ELF-1 (cell line): ENCODE results near the gene MRPL54.
A peak's percentile ranks its signal among the peaks of the same experiment; 100 is the strongest.

Experiments used
- DNase-seq: peaks from one replicate; pipeline ENCODE4 v3.0.0-alpha.2; 2016; ENCODE audit warnings: low read depth, low spot score

Gene MRPL54

DNA sequence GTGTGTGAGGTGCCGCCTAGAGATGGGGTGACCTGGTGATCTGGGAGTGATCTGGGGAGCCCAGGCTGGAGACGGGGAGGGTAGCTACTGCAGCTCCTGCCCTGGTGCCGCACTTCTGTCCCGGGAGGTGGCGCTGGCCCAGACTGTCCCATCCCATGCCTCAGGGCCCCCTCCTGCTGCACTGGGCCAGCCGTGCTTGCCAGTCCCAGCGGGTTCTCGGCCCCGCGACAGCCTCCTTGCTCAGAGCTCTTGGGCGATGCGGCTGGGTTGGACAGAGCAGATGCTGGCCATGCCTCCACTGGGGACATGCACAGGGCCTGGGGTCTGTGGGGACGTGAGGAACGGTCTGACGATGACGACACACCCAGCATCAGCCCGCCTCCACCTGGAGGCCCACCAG, 7.0 kb downstream of the MRPL54 start:
- DNase-seq, result peak; percentile 25

DNA sequence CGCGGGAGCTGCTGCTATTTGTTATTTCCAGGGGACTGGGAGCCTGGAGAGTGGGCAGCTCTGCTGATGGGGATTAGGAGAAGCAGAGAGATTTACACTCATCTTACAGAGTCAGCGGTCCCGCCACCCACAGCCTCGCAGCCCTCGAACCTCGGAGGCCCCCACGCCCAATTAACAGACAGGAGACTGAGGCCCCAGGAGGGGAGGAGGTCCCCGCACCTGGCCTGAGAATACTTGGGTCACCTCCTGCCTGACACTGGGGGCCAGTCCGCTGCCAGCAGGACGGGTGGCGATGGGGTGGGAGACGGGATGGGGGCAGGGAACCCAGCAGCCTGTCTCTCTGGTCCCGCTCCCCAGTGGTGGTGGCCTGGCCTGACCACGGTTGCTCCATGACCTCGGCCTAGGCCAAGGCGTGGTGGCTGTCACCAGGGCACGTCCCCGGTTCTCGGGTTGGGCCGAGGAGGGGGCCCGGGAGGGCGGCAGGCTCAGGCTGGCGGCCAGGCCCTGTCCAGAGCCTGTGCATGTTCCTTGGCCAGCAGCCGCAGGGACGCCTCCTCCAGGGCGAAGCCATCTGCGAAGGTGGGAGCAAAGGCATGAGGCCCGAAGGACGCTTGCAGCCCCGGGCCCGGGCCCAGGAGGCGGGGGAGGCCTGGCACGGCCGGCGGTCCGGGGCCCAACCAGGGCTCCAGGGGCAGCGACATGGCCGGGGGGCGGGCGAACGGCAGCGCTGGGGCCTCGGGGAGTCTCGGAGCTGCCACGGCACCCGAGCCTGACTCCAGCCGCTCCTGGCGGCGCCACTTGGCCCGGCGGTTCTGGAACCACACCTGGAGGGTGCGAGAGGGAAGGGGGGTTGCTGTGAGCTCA, 7.9 kb downstream of the MRPL54 start:
- DNase-seq, result no peak

DNA sequence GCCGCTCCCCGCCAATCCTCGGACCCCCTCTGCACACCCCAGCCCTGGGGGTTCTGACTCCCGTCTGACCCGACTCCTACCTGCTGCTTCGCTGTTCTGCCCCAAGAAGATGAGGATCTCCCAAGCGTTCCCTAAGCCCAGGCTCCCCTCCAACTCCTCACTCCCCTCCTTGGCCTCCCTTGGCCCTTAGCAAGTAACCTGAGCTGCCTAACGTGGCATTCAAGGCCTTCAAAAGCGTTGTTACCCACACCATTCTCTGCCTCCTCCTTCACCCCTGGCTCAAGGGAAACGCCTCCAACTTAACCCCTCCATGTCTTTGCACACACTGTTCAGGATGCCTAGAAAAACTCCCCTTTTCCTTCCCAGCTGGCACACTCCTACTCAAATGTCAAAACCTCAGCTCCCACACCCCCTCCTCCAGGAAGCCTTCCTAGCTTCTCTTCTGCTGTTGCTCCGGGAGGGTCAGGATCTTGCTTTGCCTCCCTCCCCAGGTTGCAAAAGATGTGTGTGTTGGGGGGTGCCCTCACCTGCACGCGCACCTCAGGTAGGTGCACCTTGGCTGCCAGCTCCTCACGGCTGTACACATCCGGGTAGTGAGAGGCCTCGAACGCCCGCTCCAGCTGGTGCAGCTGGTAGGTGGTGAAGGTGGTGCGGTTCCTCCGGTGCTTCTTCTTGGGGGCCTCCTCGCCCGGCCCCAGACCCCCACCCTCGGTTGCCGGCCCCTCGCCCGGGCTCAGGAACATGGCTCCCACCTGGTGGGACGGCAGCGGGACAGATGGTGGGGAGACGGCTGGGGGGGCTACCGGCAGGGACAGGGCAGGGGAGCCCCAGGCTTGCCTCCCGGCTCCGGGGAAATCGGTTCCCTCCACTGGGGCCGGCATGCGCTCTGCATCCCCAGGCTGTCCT, 8.8 kb downstream of the MRPL54 start:
- DNase-seq, result no peak

DNA sequence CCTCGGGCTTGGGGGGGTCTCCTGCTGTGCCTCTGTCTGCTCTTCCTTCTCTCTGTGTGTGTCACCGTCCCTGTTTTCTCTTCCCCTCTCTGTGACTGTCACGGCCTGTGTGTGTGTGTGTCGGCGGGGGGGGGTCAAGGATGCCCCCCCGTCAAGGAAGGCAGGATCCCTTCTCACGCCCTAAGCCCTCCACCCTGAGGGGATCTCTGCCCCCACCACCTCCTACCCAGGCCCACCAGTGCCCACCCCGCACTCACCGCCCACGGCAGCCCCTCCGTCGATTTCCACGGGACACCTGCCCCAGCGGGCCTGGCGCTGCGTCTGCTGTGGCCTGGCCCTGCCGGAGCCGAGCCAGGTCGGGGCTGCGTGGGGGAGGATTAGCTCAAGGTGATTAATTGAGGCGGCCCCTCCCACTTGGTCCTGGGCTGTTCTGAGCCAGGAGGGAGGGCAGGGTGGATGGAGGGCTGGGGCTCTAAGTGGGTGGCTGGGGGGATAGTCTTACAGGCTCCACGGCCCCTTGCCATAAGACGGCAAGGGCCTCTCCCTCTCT, 9.5 kb downstream of the MRPL54 start, which contains the start of gene RAX2:
Gene RAX2, minus strand, starts transcription at position 323 of the 550 bp plus-strand sequence. CDS start 486 bp downstream, outside the sequence.
- DNase-seq, result no peak

DNA sequence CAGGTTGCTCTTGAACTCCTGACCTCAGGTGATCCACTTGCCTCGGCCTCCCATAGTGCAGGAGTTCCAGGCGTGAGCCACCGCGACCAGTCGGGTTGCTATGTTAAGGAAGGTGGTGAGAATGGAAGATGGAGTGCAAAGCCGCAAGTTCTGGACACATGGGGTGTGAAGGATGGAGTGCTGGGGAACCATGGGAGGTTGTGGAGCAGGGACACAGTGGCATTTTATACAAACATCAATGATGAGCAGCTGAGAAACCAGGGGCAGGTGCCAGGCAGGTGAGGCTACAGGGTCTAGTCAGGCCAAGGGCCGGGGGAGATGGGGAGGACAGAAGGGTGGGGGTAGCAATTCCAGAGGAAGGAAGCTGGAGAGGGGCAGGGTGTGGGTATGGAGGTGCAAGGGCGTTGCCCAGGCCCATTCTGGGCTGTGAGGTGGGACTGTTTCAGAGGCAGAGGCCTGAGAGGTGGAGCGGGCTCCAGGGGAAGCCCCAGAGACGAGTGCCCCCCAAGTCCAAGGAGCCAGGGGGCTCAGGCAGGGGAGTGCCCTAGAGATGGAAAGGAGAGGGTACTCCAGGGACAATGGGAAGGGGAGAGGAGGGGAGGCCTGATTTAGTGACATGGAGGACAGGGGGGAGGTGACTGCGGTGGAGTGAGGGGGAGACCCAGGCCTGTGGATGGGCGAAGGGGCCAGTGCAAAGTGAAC, 11.5 kb downstream of the MRPL54 start:
- no peak for DNase-seq

DNA sequence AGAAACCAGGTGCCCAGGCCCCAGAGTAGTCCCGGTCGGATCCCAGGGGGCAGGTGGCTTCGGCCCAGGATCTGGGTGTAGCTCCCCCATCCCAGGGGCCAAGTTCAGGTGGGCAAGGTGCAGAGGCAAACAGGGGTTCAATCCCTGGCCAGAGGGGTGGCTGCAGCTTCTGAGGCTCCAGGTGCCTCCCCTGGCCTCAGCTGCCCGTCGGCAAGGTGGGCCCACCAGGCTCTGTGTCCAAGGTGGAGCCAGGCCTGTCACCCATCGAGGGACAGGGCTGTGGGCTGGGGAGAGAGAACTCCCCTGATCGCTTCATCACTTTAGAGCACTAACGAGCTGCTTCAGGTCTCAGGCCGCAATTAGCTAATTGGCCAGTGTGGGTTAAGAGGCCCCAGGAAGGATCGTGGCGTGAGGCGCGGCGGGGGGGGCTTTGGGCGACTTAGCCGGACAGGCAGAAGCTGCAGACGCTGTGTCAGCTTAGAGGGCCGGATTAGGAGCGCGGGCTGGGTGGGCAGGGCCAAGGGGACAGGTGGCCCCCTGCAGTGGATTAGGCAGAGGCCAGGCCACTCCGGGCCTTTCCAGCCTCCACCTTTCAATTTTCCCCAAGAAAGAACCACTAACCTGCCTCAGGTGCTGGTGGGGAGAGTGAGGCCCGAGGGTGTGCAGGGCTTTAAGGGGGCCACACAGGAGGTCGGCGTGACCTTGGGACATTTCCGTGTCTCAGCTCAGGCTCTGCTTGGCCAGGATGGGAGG, 12.3 kb downstream of the MRPL54 start:
- DNase-seq, result no peak

DNA sequence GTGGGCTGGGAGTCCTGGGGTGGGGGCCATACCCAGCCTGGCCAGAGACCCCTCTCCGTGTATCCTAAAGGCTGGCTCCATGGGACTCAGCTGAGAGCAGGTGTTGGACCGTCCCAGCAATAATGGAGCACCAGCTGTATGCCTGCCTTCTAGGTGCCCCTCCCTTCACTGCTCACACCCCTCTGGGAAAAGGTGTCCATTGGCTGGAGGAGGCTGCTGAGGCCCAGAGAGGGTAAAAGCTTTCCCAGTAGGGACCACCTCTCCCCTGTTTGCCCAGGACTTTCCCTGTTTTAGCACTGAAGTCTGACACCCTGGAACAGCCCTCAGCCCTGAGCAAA, 12.9 kb downstream of the MRPL54 start:
- no peak for DNase-seq

DNA sequence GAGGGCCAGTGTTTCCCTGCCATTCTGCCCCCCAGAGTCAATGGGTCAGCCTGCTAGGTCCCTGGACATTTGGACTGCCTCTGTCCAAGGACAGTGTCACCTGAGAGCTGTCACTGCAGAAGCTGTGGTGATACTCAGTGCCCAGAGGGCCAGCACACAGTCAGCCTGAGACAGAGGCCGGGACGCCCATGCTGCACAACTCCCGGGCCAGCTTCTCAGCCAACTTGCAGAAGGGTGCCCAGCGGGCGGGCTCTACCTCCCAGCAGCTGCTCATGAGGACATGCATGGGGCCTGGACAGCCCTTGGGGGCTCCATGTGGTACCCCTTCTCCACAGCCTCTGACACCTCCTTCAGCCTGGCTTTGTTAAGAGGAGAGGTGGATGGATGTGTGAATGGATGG, 13.3 kb downstream of the MRPL54 start:
- no peak for DNase-seq

DNA sequence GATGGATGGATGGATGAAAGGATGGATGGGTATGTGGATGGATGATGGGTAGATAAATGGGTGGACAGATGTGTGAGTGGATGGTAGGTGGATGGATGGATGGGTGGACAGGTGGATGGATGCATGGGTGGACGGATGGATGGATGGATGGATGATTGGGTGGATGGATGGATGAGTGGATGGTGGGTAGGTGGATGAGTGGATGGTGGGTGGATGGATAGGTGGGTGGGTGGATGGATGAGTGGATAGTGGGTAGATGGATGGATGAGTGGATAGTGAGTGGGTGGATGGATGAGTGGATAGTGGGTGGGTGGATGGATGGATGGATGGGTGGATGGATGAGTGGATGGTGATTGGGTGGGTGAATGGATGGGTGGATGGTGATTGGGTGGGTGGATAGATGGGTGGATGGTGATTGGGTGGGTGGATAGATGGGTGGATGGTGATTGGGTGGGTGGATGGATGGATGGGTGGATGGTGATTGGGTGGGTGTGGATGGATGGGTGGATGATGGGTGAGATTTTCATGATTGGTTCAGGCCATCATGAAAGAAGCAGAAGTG, 14.1 kb downstream of the MRPL54 start:
- no peak for DNase-seq

DNA sequence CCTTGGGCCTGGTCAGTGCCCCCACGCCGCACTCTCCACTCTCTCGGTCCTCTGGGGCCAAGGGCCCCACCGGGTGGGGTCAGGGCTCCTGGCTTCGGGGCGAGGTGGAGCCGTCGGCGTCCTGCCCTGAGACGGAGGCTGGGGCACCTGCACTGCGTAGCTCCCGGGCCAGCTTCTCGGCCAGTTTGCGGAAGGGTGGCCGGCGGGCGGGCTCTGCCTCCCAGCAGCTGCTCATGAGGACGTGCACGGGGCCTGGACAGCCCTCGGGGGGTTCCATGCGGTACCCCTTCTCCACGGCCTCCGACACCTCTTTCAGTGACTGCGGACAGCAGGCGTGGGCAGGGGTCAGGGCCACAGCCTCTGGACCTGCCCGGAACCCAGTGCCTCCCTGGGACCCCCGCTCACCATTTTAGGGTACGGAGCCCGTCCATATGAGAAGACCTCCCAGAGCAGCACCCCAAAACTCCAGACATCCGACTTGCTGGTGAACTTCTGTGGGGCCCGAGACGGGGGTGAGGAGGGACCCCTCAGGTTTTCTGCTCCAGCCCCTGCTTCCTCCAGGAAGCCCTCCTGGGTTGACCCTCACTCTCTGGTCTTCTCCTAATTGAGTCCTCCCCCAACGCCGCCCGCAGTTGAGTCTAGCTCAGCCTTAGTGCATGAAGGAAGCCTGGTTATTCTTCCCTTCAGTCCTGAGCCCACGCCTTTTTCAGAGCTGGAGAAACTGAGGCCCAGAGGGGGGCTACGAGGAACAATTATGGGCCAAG, 15.8 kb downstream of the MRPL54 start:
- DNase-seq, result no peak

DNA sequence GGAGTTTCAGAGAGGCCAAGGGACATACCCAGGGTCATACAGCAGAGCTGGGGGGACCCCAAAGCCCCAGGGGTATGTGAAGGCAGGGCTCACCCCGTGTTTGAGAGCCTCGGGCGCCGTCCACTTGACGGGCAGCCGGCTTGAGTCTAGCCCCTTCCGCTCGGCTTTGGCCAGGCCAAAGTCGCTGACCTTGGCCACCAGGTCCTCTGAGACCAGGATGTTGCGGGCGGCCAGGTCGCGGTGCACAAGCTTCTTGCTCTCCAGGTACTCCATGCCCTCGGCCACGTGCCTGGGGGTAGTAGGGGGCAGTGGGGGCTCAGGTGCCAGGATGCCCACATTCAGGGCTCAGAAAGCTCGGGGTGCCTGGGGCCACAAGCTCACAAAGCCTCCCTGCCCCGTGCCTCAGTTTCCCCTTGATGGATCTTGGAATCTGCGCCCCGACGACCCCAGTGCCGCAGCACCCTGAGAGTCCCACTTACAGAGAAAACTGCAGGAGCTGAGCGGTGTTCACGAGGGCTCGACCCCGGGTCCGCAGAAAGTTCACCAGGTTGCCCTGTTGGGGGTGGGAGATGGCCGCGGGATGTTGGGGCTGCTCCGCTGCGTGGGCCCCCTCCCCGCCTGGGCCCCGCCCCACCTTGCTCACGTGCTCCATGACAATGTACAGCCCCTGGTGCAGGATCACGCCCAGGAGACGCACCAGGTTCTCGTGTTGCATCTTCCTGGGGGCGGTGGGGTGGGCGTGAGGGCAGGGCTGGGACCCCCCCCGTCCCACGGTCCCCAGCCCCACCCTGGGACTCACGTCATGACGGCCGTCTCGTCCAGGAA, 16.6 kb downstream of the MRPL54 start:
- DNase-seq, result no peak

DNA sequence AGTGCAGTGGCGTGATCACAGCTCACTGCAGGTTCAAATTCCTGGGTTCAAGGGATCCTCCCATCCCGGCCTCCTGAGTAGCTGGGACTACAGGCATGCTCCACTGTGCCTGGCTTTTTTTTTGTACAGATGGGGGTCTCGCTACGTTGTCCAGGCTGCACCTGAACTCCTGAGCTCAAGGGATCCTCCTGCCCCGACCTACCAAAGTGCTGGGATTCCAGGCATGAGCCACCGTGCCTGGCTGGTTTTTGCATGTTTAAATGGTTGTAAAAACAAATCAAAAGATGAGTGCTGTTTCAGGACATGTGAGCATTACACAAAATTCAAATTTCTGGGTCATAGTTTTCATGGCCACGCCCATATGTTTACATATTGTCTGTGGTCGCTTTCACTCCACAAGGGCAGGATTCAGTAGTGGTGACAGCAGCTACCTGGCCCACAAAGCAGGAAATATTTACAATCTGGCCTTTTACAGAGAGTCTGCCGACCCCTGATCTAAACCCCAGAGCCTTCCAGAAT, 18.4 kb downstream of the MRPL54 start:
- no peak for DNase-seq

DNA sequence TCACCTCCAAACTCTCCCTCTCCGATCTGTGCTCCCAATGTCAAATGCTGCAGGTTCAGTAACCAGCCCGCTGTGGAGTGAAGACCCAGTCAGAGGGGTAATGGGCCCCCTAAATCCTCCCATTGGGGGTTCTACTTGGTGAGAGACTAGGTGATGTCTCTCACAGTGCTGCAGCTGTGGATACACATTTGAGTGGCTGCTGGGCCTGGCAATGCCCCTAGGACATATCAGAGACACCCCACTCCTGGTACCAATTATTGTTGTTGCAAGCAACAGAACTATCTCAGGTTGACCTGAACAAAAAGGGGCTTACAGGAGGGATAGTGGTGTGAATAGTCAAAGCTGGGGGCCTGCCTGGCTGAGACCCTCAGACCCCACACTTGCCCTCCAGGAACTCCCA, 19.1 kb downstream of the MRPL54 start:
- DNase-seq, result no peak

DNA sequence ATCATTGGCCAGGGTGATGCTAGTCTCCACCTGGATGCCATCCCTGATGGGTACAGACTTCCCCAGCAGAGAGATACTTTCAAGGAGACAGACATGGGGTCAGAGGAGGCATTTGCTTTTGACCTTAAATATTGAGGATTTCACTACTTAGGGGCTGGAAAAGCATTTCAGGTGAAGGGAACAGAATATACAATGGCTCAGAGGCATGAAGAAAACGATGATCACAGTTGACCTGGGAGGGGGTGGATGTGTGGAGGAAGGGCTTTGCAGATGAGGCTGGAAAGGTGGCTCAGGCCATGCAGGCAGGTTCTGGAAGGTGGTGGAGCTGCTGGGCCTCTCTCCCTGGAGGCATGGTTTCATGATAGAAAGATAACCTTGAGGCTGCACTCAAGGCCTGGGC, 19.8 kb downstream of the MRPL54 start:
- no peak for DNase-seq

DNA sequence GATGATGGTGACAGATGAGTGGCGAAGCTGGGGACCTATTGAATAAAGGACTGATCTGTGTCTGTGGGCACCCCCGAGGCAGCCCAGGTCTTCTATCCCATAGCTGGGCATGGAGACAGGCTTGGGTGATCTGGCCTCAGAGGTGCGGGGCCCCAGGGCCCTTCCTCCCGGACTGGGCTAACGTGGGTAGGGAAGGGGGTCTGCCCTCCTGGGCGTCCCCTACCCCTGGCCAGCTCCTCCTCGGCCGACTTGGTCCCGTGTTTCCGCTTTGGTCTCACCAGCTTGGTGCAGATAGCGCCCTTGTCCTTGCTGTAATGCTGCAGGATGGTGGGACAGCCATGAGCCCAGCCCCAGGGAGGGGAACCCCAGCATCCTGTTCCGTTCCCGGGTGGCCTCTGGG, 20.4 kb downstream of the MRPL54 start:
- no peak for DNase-seq

DNA sequence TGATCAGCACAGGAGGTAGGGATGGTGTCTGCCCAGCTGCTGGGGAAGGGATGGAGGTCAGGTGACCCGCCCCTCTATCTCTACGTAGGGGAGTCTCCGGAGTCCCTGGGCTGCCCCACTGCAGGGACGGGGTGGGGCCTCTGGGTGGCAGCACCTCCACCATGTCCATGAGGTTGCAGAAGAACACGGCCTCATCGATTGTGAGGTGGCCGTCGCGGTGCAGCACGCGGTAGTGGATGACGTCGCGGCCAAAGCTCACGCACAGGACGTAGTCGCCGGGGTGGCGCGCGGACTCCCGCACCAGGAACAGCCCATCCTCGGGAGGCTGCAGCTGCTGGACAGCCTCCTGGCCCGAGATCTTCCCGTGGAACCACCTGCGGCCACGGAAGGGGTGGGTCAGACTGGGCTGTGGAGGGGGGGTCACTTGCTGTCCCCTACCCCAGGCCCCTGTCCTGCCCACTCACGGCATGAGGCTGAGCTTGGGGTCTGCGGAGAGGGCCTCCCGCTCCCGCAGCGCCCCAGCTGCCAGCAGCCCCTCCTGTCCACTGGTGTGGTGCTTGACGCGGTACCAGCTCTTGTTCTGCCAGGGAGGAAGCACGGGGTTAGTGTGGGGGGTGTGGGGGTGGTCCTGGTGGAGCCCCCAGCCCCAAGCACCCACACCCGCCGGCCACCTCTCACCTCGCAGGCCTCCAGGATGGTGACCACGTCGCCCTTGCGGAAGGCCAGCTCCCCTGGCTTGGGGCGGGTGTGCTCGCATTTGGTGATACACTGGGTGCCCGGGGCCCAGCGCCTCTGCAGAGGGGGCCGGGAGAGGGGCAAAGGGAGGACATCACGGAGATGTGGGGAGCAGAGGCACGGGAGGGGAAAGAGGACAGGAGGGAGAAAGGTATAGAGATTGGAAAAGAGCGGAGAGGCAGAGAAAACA, 21.4 kb downstream of the MRPL54 start:
- DNase-seq, result peak; percentile 82

DNA sequence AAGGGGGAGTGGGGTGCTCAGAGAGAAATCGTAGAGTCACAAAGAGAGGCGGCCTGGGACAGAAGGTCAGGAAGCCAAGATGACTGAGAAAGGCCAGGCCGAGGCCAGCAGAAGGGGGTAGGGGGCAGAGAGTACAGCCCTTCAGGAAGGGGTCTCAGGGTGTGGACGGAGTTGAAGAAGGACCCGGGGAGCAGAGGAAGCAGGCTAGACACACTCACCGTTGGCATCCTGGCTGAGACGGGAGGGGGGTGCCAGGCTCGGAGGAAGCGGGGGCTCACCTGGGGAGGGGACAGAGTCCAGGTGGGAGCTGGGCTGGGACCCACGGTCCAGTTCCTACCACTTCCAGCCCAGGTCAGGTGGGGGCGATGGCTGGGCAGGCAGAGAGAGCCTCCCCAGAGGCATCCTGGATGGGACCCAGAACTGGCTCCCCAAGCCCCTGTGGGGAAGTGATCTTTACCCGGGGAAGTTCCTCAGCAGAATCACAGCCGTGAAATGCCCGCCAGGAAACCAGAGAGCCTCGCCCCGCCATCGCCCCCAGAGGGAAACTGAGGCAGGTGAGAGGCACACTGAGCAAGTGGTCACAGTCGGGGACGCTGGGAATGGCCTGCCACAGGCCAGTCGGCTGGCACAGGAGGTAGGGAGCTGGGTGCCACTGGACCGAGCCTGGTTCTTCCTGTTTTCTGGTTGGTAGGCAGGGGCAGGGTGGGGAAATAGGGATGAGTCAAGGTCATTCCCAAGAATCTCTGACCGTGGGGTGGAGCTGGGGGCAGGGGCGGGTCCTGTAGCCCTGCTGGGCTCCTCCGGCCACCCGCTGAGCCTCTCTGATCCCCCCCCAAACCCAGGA, 22.3 kb downstream of the MRPL54 start:
- DNase-seq, result no peak
